GM23338 (cell line): ENCODE data around the gene EIF4G3.

Experiments used
- EZH2 ChIP-seq: fragments of 200-600 bp; sonication (generic); IDR thresholded peaks from one replicate; pipeline ENCODE4 v1.8.0; 2017; ENCODE audit warnings: antibody characterized with exemption, mild to moderate bottlenecking, low read depth; ENCODE audit not compliant: unreplicated experiment
- EZH2phosphoT487 ChIP-seq: fragments of 200-600 bp; sonication (generic); IDR thresholded peaks from one replicate; pipeline ENCODE4 v1.8.1; 2018; ENCODE audit warnings: antibody characterized with exemption; ENCODE audit not compliant: unreplicated experiment
- JUNB ChIP-seq: IDR thresholded peaks from one replicate; pipeline ENCODE4 v1.6.1; 2016; ENCODE audit warnings: antibody characterized with exemption; ENCODE audit not compliant: unreplicated experiment
- NANOG ChIP-seq: IDR thresholded peaks from 2 replicates; pipeline ENCODE4 v1.6.1; 2016; ENCODE audit warnings: antibody characterized with exemption, borderline replicate concordance
- POLR2AphosphoS5 ChIP-seq: IDR thresholded peaks from 2 replicates; pipeline ENCODE4 v1.6.1; 2016; ENCODE audit warnings: antibody characterized with exemption, low read depth
- ZNF331 ChIP-seq: fragments of 250-450 bp; sonication (Bioruptor Pico); IDR thresholded peaks from 2 replicates; pipeline ENCODE4 v1.5.0; 2020; ENCODE audit warnings: low read depth, mild to moderate bottlenecking, moderate library complexity
- TF ChIP-seq, protein P1 (sequence below), 2 experiments: fragments of 200-600 bp in 1 of 2; sonication (generic) in 1 of 2; conservative IDR thresholded peaks; 2 replicates each; pipeline versions ENCODE4 v1.5.1 to v1.6.1; 2016 to 2017; ENCODE audit warnings: antibody characterized with exemption in 2 of 2, low read depth in 2 of 2, mild to moderate bottlenecking in 2 of 2, moderate library complexity in 1 of 2
- TF ChIP-seq, protein P2 (sequence below): IDR thresholded peaks from one replicate; pipeline ENCODE4 v1.6.1; 2018; ENCODE audit warnings: antibody characterized with exemption; ENCODE audit not compliant: unreplicated experiment
- TF ChIP-seq, protein P3 (sequence below): IDR thresholded peaks from 2 replicates; pipeline ENCODE4 v1.6.1; 2016; ENCODE audit warnings: antibody characterized with exemption

DNA sequence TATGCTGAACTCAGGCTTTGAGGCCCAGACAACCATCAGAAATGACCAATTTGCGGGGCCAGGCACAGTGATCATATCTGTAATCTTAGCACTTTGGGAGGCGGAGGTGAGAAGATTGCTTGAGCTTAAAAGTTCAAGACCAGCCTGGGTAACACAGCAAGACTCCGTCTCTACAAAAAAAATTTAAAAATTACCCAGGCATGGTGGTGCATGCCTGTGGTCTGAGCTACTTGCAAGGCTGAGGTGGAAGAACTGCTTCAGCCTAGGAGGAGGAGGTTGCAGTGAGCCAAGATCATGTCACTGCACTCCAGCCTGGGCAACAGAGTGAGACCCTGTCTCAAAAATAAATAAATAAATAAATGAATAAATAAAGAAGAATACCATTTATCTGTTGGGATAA, 156.5 kb downstream of the EIF4G3 start:
- TF ChIP-seq, protein P1, sequence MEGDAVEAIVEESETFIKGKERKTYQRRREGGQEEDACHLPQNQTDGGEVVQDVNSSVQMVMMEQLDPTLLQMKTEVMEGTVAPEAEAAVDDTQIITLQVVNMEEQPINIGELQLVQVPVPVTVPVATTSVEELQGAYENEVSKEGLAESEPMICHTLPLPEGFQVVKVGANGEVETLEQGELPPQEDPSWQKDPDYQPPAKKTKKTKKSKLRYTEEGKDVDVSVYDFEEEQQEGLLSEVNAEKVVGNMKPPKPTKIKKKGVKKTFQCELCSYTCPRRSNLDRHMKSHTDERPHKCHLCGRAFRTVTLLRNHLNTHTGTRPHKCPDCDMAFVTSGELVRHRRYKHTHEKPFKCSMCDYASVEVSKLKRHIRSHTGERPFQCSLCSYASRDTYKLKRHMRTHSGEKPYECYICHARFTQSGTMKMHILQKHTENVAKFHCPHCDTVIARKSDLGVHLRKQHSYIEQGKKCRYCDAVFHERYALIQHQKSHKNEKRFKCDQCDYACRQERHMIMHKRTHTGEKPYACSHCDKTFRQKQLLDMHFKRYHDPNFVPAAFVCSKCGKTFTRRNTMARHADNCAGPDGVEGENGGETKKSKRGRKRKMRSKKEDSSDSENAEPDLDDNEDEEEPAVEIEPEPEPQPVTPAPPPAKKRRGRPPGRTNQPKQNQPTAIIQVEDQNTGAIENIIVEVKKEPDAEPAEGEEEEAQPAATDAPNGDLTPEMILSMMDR (conservative IDR thresholded peaks at IDR 0.05; ENCODE audit: low read depth in 2 of 2) = no peak
- TF ChIP-seq ZNF331 (CRISPR knock-in tag) (no peak), POLR2AphosphoS5 (no peak), JUNB (no peak), EZH2 (no peak), EZH2phosphoT487 (no peak), NANOG (no peak)
- TF ChIP-seq, protein P2, sequence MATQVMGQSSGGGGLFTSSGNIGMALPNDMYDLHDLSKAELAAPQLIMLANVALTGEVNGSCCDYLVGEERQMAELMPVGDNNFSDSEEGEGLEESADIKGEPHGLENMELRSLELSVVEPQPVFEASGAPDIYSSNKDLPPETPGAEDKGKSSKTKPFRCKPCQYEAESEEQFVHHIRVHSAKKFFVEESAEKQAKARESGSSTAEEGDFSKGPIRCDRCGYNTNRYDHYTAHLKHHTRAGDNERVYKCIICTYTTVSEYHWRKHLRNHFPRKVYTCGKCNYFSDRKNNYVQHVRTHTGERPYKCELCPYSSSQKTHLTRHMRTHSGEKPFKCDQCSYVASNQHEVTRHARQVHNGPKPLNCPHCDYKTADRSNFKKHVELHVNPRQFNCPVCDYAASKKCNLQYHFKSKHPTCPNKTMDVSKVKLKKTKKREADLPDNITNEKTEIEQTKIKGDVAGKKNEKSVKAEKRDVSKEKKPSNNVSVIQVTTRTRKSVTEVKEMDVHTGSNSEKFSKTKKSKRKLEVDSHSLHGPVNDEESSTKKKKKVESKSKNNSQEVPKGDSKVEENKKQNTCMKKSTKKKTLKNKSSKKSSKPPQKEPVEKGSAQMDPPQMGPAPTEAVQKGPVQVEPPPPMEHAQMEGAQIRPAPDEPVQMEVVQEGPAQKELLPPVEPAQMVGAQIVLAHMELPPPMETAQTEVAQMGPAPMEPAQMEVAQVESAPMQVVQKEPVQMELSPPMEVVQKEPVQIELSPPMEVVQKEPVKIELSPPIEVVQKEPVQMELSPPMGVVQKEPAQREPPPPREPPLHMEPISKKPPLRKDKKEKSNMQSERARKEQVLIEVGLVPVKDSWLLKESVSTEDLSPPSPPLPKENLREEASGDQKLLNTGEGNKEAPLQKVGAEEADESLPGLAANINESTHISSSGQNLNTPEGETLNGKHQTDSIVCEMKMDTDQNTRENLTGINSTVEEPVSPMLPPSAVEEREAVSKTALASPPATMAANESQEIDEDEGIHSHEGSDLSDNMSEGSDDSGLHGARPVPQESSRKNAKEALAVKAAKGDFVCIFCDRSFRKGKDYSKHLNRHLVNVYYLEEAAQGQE = no peak
- TF ChIP-seq, protein P3, sequence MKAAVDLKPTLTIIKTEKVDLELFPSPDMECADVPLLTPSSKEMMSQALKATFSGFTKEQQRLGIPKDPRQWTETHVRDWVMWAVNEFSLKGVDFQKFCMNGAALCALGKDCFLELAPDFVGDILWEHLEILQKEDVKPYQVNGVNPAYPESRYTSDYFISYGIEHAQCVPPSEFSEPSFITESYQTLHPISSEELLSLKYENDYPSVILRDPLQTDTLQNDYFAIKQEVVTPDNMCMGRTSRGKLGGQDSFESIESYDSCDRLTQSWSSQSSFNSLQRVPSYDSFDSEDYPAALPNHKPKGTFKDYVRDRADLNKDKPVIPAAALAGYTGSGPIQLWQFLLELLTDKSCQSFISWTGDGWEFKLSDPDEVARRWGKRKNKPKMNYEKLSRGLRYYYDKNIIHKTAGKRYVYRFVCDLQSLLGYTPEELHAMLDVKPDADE = no peak
